Coronary artery (tissue), 2 donors: ENCODE results near the gene IFIT2.
"Not testable (repeated sequence)": the region's sequence is repeated elsewhere in the genome, so short reads cannot be mapped to it uniquely, and the experiment has no call there.

Experiments used
- DNase-seq: peaks from one replicate; pipeline ENCODE4 v3.0.0-alpha.2; 2017; ENCODE audit warnings: low spot score
- H3K27ac ChIP-seq, 2 donors: fragments of 200-600 bp; sonication (generic); one replicate each; pipeline ENCODE4 v1.5.1; 2016 to 2019
- H3K4me3 ChIP-seq: fragments of 200-600 bp; sonication (generic); 2 replicates; pipeline ENCODE4 v1.5.1; 2016; ENCODE audit warnings: mild to moderate bottlenecking, moderate library complexity
- CTCF ChIP-seq: fragments of 200-600 bp; sonication (generic); IDR thresholded peaks from one replicate; pipeline ENCODE4 v1.5.1; 2019; ENCODE audit warnings: antibody characterized with exemption

IFIT2 gene

GRCh38 chr10:89301721-89302445 lies at the start of gene IFIT2:
Gene IFIT2, plus strand, starts transcription at chr10:89302046. Its CDS starts 78 bp downstream, at chr10:89302124.
- Histone ChIP-seq H3K4me3 (peak within 1 kb of the TSS; percentile 66), H3K27ac (peak within 1 kb of the TSS; percentile 82 to 87)
- no peak for TF ChIP-seq CTCF
- DNase-seq, result no peak

- peak overlapping the region in 1 of 2 donors; percentile 75 for H3K27ac ChIP-seq
- DNase-seq, result no peak
- H3K4me3 ChIP-seq, result peak overlapping the region; percentile 87
- TF ChIP-seq CTCF, result no peak
Measured at GRCh38 chr10:89252225-89252585, 49.6 kb upstream of the IFIT2 start.

- not testable (repeated sequence) for H3K4me3 ChIP-seq, DNase-seq
- peak overlapping the region in 1 of 2 donors; percentile 0 for H3K27ac ChIP-seq
Measured at GRCh38 chr10:89255091-89255579, 46.7 kb upstream of the IFIT2 start.

- TF ChIP-seq CTCF, result no peak
- Histone ChIP-seq H3K4me3 (no peak overlapping the region), H3K27ac (peak overlapping the region in 1 of 2 donors; percentile 0)
- DNase-seq, result no peak
Measured at GRCh38 chr10:89255793-89256192, 46.1 kb upstream of the IFIT2 start.

GRCh38 chr10:89256340-89256739 lies 45.5 kb upstream of the IFIT2 start:
- Histone ChIP-seq H3K27ac (no peak overlapping the region), H3K4me3 (no peak overlapping the region)
- no peak for TF ChIP-seq CTCF
- no peak for DNase-seq

- no peak for DNase-seq
- TF ChIP-seq CTCF, result no peak
- H3K27ac ChIP-seq, result no peak overlapping the region
- no peak overlapping the region for H3K4me3 ChIP-seq
Measured at GRCh38 chr10:89256962-89257361, 44.9 kb upstream of the IFIT2 start.

GRCh38 chr10:89257581-89257980 lies 44.3 kb upstream of the IFIT2 start:
- DNase-seq, result no peak
- Histone ChIP-seq H3K27ac (no peak overlapping the region), H3K4me3 (no peak overlapping the region)
- no peak for TF ChIP-seq CTCF
